Aorta (tissue), 5 donors: Measurements from ENCODE around the gene OR2G6. TPM values are rescaled to one million over a fixed set of nuclear protein-coding genes. Genes with fewer than 3 reads are reported as not detected.
"Not testable (repeated sequence)": the region's sequence is repeated elsewhere in the genome, so short reads cannot be mapped to it uniquely, and the experiment has no call there.

Experiments used
- ATAC-seq: fragments of 200-7000 bp; cut with Tn5 transposase; one replicate; pipeline ENCODE4 v1.9.1; 2022; ENCODE audit warnings: moderate library complexity; ENCODE audit not compliant: low FRiP score
- DNase-seq, 2 donors: peaks; one replicate each; pipeline ENCODE4 v3.0.0-alpha.2; 2020
- H3K27ac ChIP-seq, 2 donors: one replicate each; pipeline ENCODE4 v1.5.1; 2013; ENCODE audit warnings: low read length in 2 of 2, mild to moderate bottlenecking in 2 of 2, moderate library complexity in 2 of 2, control low read depth in 1 of 2, inconsistent platforms in 1 of 2, low read depth in 1 of 2
- H3K27me3 ChIP-seq, 2 donors: one replicate each; pipeline ENCODE4 v1.6.1; 2013; ENCODE audit warnings: control low read depth in 1 of 2, low read length in 1 of 2, mild to moderate bottlenecking in 1 of 2, moderate library complexity in 1 of 2; ENCODE audit not compliant: insufficient read depth in 2 of 2, control insufficient read depth in 1 of 2
- H3K36me3 ChIP-seq, 2 donors: one replicate each; pipeline ENCODE4 v1.6.1; 2013; ENCODE audit warnings: control low read depth in 1 of 2, low read length in 1 of 2, mild to moderate bottlenecking in 1 of 2; ENCODE audit not compliant: insufficient read depth in 2 of 2, control insufficient read depth in 1 of 2
- H3K4me1 ChIP-seq, 2 donors: one replicate each; pipeline ENCODE4 v1.6.1; 2013; ENCODE audit warnings: low read length in 2 of 2, control low read depth in 1 of 2, mild to moderate bottlenecking in 1 of 2, moderate library complexity in 1 of 2; ENCODE audit not compliant: insufficient read depth in 2 of 2, control insufficient read depth in 1 of 2
- H3K4me3 ChIP-seq, 2 donors: one replicate each; pipeline ENCODE4 v1.5.1; 2013; ENCODE audit warnings: low read length in 2 of 2, control low read depth in 1 of 2, mild to moderate bottlenecking in 1 of 2
- H3K9me3 ChIP-seq: one replicate; pipeline ENCODE4 v1.6.1; 2013; ENCODE audit warnings: mild to moderate bottlenecking, low read length; ENCODE audit not compliant: control insufficient read depth
- WGBS, 2 donors: extraction: QIAGEN DNeasy Blood & Tissue Kit; methylation state at CpG; one replicate each; pipeline ENCODE4 v1.1.7; 2013; 5-methylcytosine and 5-hydroxymethylcytosine counted together
- intact Hi-C, 2 donors: fragments of 100-400 bp; cut with DNase I; formaldehyde crosslinking; loops; one replicate each; pipeline versions ENCODE4 v1.14.2 to v1.15.0; 2022
- long read RNA-seq, 2 donors: library from polyadenylated mRNA; unstranded; transcript quantifications; one replicate each; pipeline ENCODE4 v2.0.0, GENCODE V29; 2020 to 2021
- polyA plus RNA-seq, 2 donors: library from polyadenylated mRNA; stranded (reverse); fragments of 200-250 nt; gene quantifications; one replicate each; pipeline ENCODE4 v1.2.3, GENCODE V29; 2013
- total RNA-seq, 2 donors: library from RNA; stranded (reverse); fragmentation: NEBNext Ultra II Directional; extraction: Animal tissue kit (Norgen Biotek cat#: 25700); gene quantifications; one replicate each; pipeline ENCODE4 v1.2.1, GENCODE V29; 2021
- donor health status: healthy with polysubstance abuse.
- donor health status: Bipolar disorder and iron deficiency.
- donor health status: DM: no; HTN: no; CAD: no.
- donor health status: DM: no; HTN: no; CAD: no.
- donor health status: DM: yes; HTN: yes; CAD: no.

Gene OR2G6
- total RNA-seq = not detected
- polyA plus RNA-seq = not detected
- long read RNA-seq, donor 1 = 0 reads
- long read RNA-seq, donor 2 = 0 reads

DNA sequence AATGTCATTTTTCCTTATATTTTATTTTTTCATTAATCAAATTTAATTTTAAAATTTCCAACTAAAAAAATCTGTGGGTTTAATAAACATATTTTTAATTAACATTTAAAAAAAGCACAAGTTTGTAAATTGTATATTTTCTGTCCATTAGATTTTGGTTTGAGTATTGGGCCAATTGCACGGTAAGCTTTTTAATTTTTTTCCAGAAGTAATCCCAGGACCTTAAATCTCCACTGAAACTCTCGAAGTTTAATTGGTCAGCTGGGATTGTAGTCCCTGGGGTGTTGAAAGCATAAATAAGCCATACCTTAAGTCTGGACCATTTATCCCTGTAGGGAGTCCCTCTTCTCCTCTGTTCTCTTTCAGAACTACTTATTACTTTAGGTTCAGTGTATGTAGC is at the start of gene OR2G6:
Gene OR2G6 (plus strand): TSS at position 301 of the 400 bp plus-strand sequence. CDS start 13,574 bp downstream, outside the sequence.
- H3K27me3 ChIP-seq, H3K27ac ChIP-seq, intact Hi-C loops, H3K4me3 ChIP-seq, H3K9me3 ChIP-seq, H3K36me3 ChIP-seq, H3K4me1 ChIP-seq, ATAC-seq, DNase-seq: not testable (repeated sequence)
- WGBS, 2 donors = no CpG with 5 or more reads among the region's 2 CpGs

DNA sequence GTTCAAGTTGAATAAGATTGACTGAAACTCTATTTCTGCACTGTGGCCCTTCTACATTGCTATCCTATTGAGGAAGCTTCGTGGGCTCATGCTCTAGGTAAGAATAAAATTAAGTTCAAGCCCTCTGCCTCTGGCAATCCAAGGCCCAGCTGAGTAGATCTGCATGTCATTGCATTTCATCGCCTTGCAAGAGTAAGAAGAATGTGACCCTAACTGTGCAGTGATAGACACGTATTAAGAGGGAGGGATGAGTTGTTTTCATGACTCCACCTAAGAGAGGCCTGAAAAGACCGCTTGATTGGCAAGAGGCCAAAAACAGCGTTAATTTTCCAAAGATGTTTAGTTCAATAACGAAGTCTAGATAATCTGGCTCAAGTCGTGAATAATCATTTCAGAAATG is 48.8 kb upstream of the OR2G6 start:
- intact Hi-C loops = not testable (repeated sequence)
- 62% methylated on average over 7 of the region's 7 CpGs for WGBS, 2 donors

DNA sequence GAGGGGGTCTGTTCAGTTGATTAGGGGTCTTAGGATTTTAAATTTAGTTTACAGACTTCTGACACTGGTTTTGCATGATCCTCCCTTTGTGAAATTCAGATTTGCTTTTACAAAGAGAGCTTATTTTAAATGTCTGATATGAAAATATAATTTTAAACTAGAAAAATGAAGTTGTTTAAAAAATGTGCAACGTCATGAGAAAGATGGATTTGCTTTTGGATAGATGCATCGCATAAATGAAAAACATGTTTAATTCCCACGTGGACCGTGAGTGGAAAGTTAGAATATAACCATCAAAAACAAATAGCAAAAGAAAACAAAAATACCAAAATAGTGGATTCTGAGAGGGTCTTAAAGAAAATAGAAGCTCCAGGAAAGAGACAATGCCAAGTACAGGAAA is 36.7 kb upstream of the OR2G6 start:
- Histone ChIP-seq H3K27ac (no peak overlapping the region), H3K36me3 (no peaks in the 10 kb centered on the region), H3K9me3 (no peaks in the 10 kb centered on the region), H3K27me3 (no peaks in the 10 kb centered on the region), H3K4me1 (no peaks in the 10 kb centered on the region), H3K4me3 (no peak overlapping the region)
- DNase-seq (no peak), ATAC-seq (no peak)
- 70 to 81% methylated on average over 4 of the region's 4 CpGs for WGBS, 2 donors
- intact Hi-C loops = no loop called here

More for the DNA sequence above, 48.8 kb upstream of the OR2G6 start:
- not testable (repeated sequence) for DNase-seq, H3K27ac ChIP-seq, H3K36me3 ChIP-seq, H3K4me3 ChIP-seq, H3K4me1 ChIP-seq, H3K27me3 ChIP-seq, H3K9me3 ChIP-seq, ATAC-seq

DNA sequence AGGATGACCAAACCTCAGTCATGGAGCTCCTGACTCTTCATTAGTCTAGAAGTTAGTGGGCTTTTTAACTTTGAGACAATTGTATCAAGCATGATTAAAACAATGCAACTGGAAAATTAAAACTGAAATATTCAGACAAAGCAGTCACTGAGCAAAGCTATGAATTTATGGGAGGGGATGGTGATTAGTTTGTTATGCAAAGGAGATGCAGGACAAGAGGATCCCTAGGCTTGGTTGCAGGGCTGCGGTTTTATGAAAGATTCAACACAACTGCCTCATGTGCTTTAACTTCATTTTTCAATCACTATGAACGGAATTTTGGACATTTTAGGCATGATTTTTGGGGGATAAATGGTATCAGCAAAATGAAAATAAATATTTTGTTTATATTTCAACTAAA is 35.8 kb upstream of the OR2G6 start:
- H3K4me3 ChIP-seq, ATAC-seq, DNase-seq, intact Hi-C loops, H3K27ac ChIP-seq, H3K36me3 ChIP-seq, H3K27me3 ChIP-seq, H3K4me1 ChIP-seq, H3K9me3 ChIP-seq: not testable (repeated sequence)
- 56 to 58% methylated on average over 2 of the region's 2 CpGs for WGBS, 2 donors

DNA sequence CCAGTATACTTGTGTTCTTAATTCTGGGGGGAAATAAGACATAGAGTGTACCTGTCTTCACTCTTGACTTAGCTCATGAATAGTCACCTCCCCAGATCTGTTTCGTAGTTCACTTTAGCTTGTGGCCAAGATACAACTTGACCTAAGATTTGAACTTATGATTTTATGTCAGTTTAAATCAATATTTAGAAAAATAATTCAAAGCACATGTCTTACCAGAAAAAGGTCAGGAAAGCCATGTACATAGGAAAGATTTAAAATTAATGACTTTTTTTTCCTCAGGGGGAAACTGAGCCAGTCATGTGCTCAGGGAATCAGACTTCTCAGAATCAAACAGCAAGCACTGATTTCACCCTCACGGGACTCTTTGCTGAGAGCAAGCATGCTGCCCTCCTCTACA is 34.8 kb upstream of the OR2G6 start, which contains the start of gene OR2T3:
Gene OR2T3 (plus strand): TSS at position 301 of the 400 bp plus-strand sequence. CDS start 0 bp downstream, at position 301.
- H3K4me3 ChIP-seq, DNase-seq, ATAC-seq, H3K27ac ChIP-seq, H3K27me3 ChIP-seq, intact Hi-C loops, H3K36me3 ChIP-seq, H3K4me1 ChIP-seq, H3K9me3 ChIP-seq: not testable (repeated sequence)
- 44 to 66% methylated on average over 1 to 2 of the region's 2 CpGs for WGBS, 2 donors

DNA sequence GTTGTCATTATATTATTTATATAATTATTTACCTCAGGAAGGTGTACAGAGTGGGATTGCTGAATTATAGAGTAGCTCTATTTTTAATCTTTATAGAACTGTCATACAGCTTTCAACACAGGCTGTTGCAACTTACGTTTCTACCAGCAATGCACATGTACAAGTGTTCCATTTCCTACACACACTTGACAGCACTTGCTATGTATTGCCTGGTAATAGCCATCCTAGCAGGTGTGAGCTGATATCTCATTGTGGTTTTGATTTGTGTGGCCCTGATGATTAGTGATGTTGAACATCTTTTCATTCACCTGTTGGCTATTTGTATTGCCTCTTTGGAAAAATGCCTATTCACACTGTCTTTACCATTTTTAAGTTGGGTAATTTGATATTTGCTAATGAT is 32.2 kb upstream of the OR2G6 start:
- H3K4me3 ChIP-seq, intact Hi-C loops, H3K36me3 ChIP-seq, DNase-seq, H3K4me1 ChIP-seq, H3K27ac ChIP-seq, H3K9me3 ChIP-seq, ATAC-seq, H3K27me3 ChIP-seq: not testable (repeated sequence)
- WGBS, 2 donors = no CpG with 5 or more reads among the region's 1 CpG

DNA sequence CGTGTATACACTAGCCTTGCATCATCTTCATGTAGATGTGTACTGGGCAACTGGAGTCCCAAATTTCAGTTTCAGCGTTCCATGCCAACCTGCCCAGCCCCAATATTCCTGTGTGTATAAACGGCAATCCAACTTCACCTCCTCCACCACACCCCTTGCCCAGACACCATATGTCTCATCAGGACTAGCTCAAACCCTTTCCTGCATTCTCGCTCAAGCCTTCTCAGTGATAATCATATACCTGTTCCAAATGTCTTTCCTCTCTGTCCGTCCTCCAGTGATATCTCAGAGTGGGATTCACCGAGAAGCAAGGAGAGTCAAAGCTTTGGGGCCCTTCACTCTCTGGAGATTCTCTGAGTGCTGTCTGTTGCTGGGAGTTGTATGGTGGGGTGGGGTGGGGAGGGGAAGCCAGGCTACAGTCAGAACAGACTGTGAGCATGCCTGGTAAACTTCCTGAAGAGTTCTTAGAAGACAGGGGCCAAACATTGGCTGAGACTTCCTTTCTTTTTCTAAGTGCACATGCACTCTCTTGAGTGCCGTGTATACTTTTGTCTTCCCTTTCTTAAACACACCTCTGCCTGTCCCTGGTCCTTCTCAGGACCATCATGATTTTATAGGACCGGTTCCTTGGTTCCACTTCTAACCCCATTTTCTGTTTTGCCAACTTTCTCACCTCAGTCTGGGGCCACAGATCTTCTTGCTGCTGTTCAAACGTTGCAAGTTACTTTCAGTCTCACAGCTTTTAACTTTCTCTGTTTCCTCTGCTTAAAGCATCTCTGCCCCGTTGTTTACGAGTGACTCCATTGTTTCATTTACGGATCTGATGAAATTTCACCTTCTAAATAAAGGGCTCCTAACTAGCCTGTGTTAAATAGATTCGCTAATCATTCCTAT is 25.9 kb upstream of the OR2G6 start:
- H3K4me3 ChIP-seq, H3K4me1 ChIP-seq, H3K36me3 ChIP-seq, ATAC-seq, H3K27ac ChIP-seq, DNase-seq, H3K9me3 ChIP-seq, intact Hi-C loops, H3K27me3 ChIP-seq: not testable (repeated sequence)
- WGBS, 2 donors = 68 to 73% methylated on average over 13 of the region's 13 CpGs

DNA sequence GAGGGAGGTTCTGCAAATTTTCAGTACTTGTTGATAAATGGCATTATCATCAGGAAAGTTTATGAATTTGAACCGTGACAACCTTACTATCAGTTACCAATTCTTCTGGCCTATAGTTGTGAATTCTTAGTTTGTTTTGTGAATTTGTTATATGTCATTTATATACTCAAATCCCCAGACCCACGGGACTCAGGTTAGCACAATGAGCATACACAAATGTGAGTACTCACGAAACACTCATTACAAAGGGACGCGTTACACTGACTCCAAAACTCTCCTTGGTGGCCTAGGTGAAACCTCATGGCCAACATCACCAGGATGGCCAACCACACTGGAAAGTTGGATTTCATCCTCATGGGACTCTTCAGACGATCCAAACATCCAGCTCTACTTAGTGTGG is 19.6 kb upstream of the OR2G6 start, which contains the start of gene OR2T5:
Gene OR2T5 (plus strand): TSS at position 301 of the 400 bp plus-strand sequence. CDS start 0 bp downstream, at position 301.
- H3K4me3 ChIP-seq, H3K27me3 ChIP-seq, intact Hi-C loops, H3K36me3 ChIP-seq, H3K9me3 ChIP-seq, H3K4me1 ChIP-seq, ATAC-seq, DNase-seq, H3K27ac ChIP-seq: not testable (repeated sequence)
- 76 to 86% methylated on average over 5 of the region's 6 CpGs for WGBS, 2 donors

DNA sequence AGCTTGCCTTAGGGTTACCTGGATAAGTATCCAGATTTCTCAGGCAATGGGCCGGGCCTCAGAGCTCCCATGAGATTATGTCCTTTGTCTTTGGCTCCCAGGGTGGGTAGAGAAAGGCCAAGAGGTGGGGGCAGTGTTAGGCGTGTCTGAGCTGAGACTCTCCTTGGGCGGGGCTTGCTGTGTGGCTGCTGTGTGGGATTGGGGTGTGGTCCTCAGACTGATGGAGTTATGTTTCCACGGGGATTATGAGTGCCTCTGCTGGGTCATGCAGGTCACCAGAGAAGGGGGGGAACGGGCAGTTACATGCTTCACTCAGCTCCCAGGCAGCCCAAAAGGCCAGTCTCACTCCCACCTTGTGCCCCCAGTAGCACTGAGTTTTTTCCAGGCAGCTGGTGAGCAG is 11.2 kb upstream of the OR2G6 start:
- H3K9me3 ChIP-seq, ATAC-seq, H3K36me3 ChIP-seq, H3K4me1 ChIP-seq, H3K27me3 ChIP-seq, H3K27ac ChIP-seq, intact Hi-C loops, H3K4me3 ChIP-seq, DNase-seq: not testable (repeated sequence)
- no CpG with 5 or more reads among the region's 5 CpGs for WGBS, 2 donors
